Activated T-cell treated with anti-CD3 and anti-CD28 coated beads, Interleukin-2, amount 50 U/mL, for 4 hours (primary cell): ENCODE measurements around the gene TNK2. TPM values are rescaled to one million over a fixed set of nuclear protein-coding genes. Genes with fewer than 3 reads are reported as not detected.
"Not testable (repeated sequence)": the region's sequence is repeated elsewhere in the genome, so short reads cannot be mapped to it uniquely, and the experiment has no call there.

Experiments used
- ATAC-seq, 2 donors: fragments of 200-7000 bp; cut with Tn5 transposase; one replicate each; pipeline ENCODE4 v1.10.0; 2021
- DNase-seq: peaks from one replicate; pipeline ENCODE4 v3.0.0-alpha.2; 2020
- H3K27me3 Mint-ChIP-seq: one replicate; pipeline ENCODE4 v1.8.0; 2021; ENCODE audit warnings: low read depth, mixed read lengths
- H3K36me3 Mint-ChIP-seq: one replicate; pipeline ENCODE4 v1.8.0; 2022; ENCODE audit warnings: mixed read lengths; ENCODE audit not compliant: insufficient read depth
- H3K4me1 Mint-ChIP-seq: one replicate; pipeline ENCODE4 v1.8.0; 2021; ENCODE audit warnings: low read depth, mixed read lengths
- H3K4me3 Mint-ChIP-seq: one replicate; pipeline ENCODE4 v1.8.0; 2021; ENCODE audit warnings: mild to moderate bottlenecking, moderate library complexity, mixed read lengths
- H3K9me3 Mint-ChIP-seq: one replicate; pipeline ENCODE4 v1.8.0; 2021; ENCODE audit warnings: mixed read lengths
- total RNA-seq, 3 donors: library from RNA; stranded (reverse); gene quantifications; one replicate each; pipeline ENCODE4 v1.2.1, GENCODE V29; 2021

The TNK2 gene
- total RNA-seq, 3 donors from 2014 or later: 33.3 to 41.2 (median 40.7) TPM

- peaks cover 5% of the 10 kb centered on the region for H3K36me3 Mint-ChIP-seq
- H3K9me3 Mint-ChIP-seq: no peaks in the 10 kb centered on the region
- no peak overlapping the region for H3K4me3 Mint-ChIP-seq
- ATAC-seq (no peak), DNase-seq (no peak)
- H3K27me3 Mint-ChIP-seq: no peaks in the 10 kb centered on the region
- H3K4me1 Mint-ChIP-seq: peaks cover 4% of the 10 kb centered on the region
These were observed 40.6 kb downstream of the TNK2 start for GRCh38 chr3:195867631-195868335.

DNA sequence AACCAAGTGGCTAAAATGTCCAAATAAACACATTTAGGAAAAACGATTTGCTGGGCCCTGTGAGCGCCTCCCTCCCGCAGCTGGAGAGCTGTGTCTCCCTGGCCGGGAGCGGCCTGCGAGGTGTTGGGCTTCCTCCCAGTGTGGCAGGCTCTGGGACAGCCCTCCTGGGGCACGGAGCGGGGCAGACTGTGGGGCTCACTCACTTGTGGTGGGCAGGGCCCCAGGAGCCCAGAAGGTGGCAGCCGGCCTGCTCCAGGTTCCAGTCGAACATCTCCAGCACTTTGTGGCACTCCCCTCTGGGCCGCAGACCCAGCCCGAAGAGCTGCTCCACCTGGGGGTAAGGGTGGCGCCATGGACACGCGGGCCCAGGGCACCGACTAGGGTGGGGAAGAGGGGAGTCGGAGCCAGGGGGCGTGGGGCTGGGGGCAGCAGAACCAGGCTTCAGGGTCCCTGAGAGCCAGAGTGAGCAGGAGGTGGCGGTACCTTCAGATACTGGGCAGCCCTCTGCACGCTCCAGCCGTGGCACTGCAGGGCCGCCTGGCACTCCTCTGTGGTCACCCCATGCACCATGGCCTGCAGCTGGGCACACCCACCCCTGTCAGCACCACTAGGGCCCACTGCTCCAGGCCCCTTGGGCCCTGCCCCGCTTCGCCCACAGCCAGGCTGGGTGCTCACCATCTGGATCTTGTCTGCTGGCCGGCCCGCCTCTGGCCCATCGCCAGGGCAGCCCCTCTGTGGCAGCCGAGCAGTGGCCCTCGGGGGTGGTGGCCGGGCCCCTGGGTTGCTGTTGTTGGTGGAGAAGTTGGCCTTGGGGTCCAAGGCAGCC is 41.5 kb downstream of the TNK2 start:
- H3K9me3 Mint-ChIP-seq: no peaks in the 10 kb centered on the region
- H3K36me3 Mint-ChIP-seq: peaks cover 5% of the 10 kb centered on the region
- ATAC-seq (no peak), DNase-seq (no peak)
- no peaks in the 10 kb centered on the region for H3K27me3 Mint-ChIP-seq
- peaks cover 4% of the 10 kb centered on the region for H3K4me1 Mint-ChIP-seq
- no peak overlapping the region for H3K4me3 Mint-ChIP-seq

- no peaks in the 10 kb centered on the region for H3K27me3 Mint-ChIP-seq
- DNase-seq: no peak
- no peak for ATAC-seq
- no peak overlapping the region for H3K4me3 Mint-ChIP-seq
- peaks cover 5% of the 10 kb centered on the region for H3K36me3 Mint-ChIP-seq
- no peaks in the 10 kb centered on the region for H3K9me3 Mint-ChIP-seq
- H3K4me1 Mint-ChIP-seq: peaks cover 4% of the 10 kb centered on the region
These were observed 42.6 kb downstream of the TNK2 start for GRCh38 chr3:195865752-195866151.

DNA sequence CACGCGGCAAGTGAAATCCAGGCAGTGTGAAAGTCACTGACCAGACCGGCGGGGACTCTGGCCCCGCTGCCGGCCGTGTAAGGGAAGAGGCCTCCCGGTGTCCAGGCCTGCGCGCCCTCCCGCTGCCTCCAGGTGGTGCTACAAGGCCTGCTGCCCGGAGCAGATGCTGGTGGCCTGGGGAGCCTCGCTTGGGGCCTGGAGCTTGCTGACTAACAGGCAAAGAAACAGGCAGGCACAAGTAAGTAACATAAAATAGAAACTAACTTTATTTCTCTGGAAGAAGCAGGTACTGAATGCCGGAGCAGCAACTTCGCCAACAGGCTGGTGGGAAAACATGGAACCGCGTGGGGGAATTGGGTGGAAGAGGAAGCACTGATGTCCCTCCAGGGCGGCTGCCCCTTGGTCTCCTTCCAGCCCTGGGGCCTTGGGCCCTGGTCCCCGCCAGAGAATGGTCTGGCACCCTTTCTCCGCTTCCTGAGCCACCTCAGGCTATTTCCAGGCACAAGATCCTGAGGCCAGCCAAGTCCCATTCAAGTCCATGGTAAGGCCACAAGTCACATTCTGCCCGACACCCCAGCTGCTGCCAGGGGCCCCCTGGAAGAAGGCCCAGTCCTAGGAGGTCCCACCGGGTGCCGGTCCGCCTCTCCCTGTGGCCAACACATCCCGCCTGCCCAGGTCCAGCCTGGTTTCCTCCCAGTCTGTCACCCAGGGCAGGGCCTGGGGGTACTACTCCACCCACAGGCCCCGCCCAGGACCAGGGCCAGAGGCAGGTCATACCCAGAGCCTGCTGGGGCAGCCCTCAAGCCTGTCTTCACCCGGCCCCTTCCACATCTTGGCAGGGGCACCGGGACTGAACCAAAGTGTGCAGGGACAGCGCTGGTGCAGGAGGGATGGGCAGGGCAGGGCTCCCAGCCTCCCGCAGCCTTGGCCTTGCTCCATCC is 45.0 kb downstream of the TNK2 start:
- H3K4me3 Mint-ChIP-seq: no peak overlapping the region
- ATAC-seq (peak; percentile 82 to 86), DNase-seq (peak; percentile 59)
- H3K9me3 Mint-ChIP-seq: no peaks in the 10 kb centered on the region
- H3K27me3 Mint-ChIP-seq: no peaks in the 10 kb centered on the region
- H3K36me3 Mint-ChIP-seq: no peaks in the 10 kb centered on the region
- peaks cover 7% of the 10 kb centered on the region for H3K4me1 Mint-ChIP-seq

DNA sequence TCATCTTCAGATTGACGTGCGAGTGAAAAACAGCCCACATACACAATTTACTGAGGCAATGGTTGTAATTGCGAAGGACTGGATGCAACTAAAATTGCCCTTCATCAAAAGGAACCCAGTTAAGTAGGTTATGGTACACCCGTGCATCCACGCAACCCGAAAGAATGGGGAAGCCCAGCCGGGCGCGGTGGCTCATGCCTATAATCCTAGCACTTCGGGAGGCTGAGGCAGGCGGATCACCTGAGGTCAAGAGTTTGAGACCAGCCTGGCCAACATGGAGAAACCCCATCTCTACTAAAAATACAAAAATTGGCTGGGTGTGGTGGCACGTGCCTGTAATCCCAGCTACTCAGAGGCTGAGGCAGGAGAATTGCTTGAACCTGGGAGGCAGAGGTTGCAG is 46.0 kb downstream of the TNK2 start:
- H3K4me3 Mint-ChIP-seq, H3K36me3 Mint-ChIP-seq, ATAC-seq, DNase-seq, H3K27me3 Mint-ChIP-seq, H3K4me1 Mint-ChIP-seq, H3K9me3 Mint-ChIP-seq: not testable (repeated sequence)

GRCh38 chr3:195860456-195860855 is 47.9 kb downstream of the TNK2 start:
- H3K36me3 Mint-ChIP-seq: no peaks in the 10 kb centered on the region
- no peak overlapping the region for H3K4me3 Mint-ChIP-seq
- no peak for ATAC-seq
- no peaks in the 10 kb centered on the region for H3K9me3 Mint-ChIP-seq
- DNase-seq: no peak
- H3K27me3 Mint-ChIP-seq: no peaks in the 10 kb centered on the region
- H3K4me1 Mint-ChIP-seq: peaks cover 7% of the 10 kb centered on the region

DNA sequence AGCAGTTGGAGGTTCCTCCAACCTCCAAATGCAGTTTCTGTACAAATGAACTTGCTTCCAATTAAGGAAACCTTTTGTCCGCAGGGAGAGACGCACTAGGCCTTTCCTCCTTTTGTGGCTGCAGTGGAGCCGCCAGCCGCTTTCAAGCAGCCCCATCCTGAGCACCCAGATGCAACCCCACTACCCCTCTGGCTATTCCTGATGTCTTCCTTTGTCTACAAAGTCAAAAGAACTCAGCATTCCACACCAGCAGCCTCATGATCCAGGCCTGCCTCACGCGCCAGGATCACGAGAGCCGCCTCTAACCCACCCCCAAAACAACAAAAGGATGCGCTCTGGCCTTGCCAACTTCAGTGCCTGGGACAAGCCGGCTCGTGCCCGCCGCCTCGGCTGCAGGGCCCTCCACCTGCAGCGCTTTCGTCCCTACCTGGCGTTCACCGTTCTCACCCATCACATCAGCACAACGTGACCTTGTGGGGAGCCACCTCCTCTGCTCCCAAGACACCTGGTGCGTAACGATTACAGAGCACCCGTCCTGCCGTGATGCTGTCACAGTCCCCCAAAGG is 48.4 kb downstream of the TNK2 start:
- DNase-seq (no peak), ATAC-seq (no peak)
- Mint-ChIP-seq H3K9me3 (no peaks in the 10 kb centered on the region), H3K27me3 (no peaks in the 10 kb centered on the region), H3K36me3 (no peaks in the 10 kb centered on the region), H3K4me1 (peaks cover 7% of the 10 kb centered on the region), H3K4me3 (no peak overlapping the region)

DNA sequence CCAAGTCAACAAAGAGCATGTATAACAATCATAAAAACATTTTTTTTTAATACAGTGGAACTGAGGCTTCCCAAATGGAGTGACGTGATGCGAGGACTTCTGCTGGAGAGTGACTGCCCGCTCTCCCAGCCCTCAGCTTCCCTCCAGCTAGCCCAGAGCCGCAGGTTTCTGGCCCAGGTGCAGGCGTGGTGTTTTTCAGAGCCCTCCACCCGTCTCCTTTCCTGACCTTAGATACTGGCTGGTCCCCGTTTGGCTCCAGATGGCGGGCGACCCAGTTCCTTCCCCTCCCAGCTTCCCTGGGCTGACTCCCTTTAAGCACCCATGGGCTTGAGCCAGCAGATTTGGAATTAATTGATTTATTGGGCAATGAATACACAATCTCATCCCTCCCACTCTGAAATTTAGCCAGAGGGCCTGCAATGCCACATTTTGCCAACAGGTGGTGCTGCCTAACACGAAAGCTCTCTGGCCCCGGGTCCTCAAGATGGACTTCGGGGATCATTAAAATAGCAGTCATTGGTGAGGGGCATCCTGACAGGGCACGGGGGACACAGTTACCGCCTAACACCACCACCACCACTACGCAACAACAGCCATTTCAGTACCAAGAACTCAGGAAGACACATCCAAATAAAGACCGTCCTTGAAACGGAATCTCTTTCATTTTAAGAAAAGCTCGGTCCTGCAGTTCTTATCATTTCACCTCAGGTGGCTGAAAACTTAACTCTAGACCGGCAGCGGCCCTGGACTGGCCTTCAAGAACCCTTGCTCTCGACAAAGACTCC is 49.1 kb downstream of the TNK2 start:
- no peaks in the 10 kb centered on the region for H3K9me3 Mint-ChIP-seq
- no peaks in the 10 kb centered on the region for H3K36me3 Mint-ChIP-seq
- H3K27me3 Mint-ChIP-seq: no peaks in the 10 kb centered on the region
- peak; percentile 58 to 68 for ATAC-seq
- peaks cover 7% of the 10 kb centered on the region for H3K4me1 Mint-ChIP-seq
- DNase-seq: peak; percentile 80
- peak overlapping the region; percentile 37 for H3K4me3 Mint-ChIP-seq

- Mint-ChIP-seq H3K4me1 (peaks cover 3% of the 10 kb centered on the region), H3K9me3 (no peaks in the 10 kb centered on the region), H3K4me3 (no peak overlapping the region), H3K36me3 (no peaks in the 10 kb centered on the region), H3K27me3 (peaks cover 4% of the 10 kb centered on the region)
- no peak for DNase-seq
- no peak for ATAC-seq
These were observed 51.8 kb downstream of the TNK2 start for GRCh38 chr3:195856410-195857084.

DNA sequence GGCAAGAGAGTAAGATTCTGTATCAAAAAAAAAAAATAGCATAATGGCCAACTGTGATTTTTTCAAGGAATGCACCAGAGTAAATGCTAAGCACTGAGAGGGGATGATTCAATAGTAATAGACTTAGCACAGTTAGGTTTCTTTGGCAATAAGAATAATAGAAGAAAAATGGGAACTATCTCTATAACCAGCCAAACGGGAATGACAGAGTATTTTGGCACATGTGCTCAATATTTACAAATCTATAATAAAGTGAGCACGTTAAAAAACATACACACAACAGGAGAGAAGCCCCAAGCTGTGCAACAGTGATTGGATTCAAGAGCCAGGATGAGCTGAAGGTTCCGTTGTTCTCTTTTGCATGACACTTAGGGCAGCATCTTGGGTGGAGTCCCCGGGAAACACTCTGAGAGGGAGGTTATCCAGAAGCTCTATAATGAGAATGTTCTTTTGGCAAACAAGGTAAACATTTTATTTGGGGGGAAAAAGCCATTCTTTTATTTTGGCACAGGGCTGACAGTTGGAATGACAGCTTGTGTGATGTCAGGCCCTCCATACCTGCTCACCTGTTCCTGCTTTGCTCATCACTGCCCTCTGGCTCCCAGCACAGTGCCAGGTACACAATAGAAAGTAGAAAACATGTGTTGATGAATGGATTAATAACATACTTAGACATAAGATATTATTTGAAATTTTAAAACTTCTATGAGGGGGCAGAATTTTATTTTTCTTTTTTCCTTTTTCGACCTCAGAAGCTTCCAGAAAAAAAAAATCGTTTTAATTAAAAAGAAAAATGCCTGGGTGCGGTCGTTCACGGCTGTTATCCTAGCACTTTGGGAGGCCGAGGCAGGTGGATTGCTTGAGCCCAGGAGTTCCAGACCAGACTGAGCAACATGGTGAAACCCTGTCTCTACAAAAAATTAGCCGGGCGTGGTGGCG is 52.6 kb downstream of the TNK2 start:
- ATAC-seq (no peak), DNase-seq (no peak)
- Mint-ChIP-seq H3K9me3 (no peaks in the 10 kb centered on the region), H3K36me3 (no peaks in the 10 kb centered on the region), H3K4me3 (no peak overlapping the region), H3K4me1 (peaks cover 9% of the 10 kb centered on the region), H3K27me3 (peaks cover 8% of the 10 kb centered on the region)

DNA sequence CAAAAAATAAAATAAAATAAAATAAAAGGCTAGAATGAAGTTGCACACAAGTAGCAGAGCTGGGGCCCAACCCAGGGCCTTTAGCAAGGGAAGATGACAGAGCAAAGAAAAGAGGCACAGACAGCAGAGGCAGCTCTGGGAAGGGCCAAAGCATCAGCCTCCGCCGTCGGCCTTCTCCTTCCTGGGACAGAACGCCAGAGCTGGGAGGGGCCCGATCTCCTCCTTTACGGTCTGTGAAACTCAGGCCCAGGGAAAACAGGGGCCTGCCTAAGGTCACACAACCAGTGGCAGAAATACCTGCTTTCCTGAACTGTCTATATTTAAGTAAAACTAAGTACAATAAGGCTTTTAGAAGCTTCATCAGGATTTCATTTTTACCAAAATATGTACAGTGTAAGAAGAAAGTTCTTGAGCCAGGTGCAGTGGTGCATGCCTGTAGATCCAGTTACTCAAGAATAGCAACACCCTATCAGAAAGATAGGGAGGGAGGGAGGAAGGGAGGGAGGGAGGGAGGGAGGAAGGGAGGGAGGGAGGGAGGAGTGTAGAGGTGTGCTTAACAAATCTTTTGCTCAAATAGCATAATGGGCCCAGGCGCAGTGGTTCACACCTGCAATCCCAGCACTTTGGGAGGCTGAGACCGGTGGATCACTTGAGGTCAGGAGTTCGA is 53.6 kb downstream of the TNK2 start:
- no peak for DNase-seq
- Mint-ChIP-seq H3K36me3 (no peaks in the 10 kb centered on the region), H3K27me3 (peaks cover 8% of the 10 kb centered on the region), H3K4me1 (peaks cover 10% of the 10 kb centered on the region), H3K4me3 (no peak overlapping the region), H3K9me3 (no peaks in the 10 kb centered on the region)
- ATAC-seq: no peak

GRCh38 chr3:195853996-195854395 is 54.4 kb downstream of the TNK2 start:
- DNase-seq: no peak
- no peak for ATAC-seq
- Mint-ChIP-seq H3K36me3 (no peaks in the 10 kb centered on the region), H3K9me3 (no peaks in the 10 kb centered on the region), H3K4me3 (no peak overlapping the region), H3K4me1 (peaks cover 7% of the 10 kb centered on the region), H3K27me3 (peaks cover 8% of the 10 kb centered on the region)
